Upper lobe of left lung (tissue), 4 donors: Measurements from ENCODE around the gene GLMP.

Source experiments
- POLR2A ChIP-seq, 4 donors: fragments of 450-650 bp; IDR thresholded peaks; one replicate each; pipeline ENCODE4 v1.5.1; 2016 to 2017; ENCODE audit warnings: antibody characterized with exemption in 4 of 4, mild to moderate bottlenecking in 2 of 4
- TF ChIP-seq, protein P1 (sequence below), 6 experiments: fragments of 450-650 bp in 4 of 6; fragments of 200-600 bp in 2 of 6; sonication (generic) in 2 of 6; IDR thresholded peaks; one replicate each; pipeline ENCODE4 v1.5.1; 2016 to 2019; ENCODE audit warnings: antibody characterized with exemption in 6 of 6

DNA sequence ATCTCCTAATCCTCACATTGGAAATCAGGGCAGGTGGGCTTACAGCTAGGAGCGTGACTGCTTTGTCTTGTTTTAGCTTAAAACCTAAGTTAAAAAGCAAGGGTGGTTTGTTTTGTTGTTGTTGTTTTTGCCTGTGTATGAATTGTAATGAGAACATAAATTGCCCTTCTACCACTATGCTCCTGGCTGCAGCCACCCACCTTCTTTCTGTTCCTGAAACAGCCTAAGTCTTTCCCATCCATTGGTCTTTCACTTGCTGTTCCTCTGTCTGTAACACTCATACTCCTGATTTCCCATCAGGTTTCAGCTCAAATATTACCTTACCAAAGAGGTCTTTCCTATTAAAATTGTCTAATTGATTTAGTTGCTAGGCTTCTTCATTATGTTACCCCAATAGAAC lies 12.0 kb downstream of the GLMP start:
- TF ChIP-seq, protein P1, sequence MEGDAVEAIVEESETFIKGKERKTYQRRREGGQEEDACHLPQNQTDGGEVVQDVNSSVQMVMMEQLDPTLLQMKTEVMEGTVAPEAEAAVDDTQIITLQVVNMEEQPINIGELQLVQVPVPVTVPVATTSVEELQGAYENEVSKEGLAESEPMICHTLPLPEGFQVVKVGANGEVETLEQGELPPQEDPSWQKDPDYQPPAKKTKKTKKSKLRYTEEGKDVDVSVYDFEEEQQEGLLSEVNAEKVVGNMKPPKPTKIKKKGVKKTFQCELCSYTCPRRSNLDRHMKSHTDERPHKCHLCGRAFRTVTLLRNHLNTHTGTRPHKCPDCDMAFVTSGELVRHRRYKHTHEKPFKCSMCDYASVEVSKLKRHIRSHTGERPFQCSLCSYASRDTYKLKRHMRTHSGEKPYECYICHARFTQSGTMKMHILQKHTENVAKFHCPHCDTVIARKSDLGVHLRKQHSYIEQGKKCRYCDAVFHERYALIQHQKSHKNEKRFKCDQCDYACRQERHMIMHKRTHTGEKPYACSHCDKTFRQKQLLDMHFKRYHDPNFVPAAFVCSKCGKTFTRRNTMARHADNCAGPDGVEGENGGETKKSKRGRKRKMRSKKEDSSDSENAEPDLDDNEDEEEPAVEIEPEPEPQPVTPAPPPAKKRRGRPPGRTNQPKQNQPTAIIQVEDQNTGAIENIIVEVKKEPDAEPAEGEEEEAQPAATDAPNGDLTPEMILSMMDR (IDR thresholded peaks at IDR 0.05) = no peak
- no peak for TF ChIP-seq POLR2A (IDR thresholded peaks at IDR 0.05)
